Astrocyte of the cerebellum (primary cell): ENCODE results near the gene ANKRD31.
"Not testable (repeated sequence)": the region's sequence is repeated elsewhere in the genome, so short reads cannot be mapped to it uniquely, and the experiment has no call there.

ENCODE experiments used
- DNase-seq: peaks from one replicate; pipeline ENCODE4 v3.0.0-alpha.2; 2011; ENCODE audit warnings: low read depth
- H3K4me3 ChIP-seq: 2 replicates; pipeline ENCODE4 v1.5.1; 2011; ENCODE audit warnings: mild to moderate bottlenecking, low read depth, low read length, moderate library complexity
- CTCF ChIP-seq: IDR thresholded peaks from 2 replicates; pipeline ENCODE4 v1.5.1; 2012; ENCODE audit warnings: low read length, low read depth, moderate library complexity, mild to moderate bottlenecking; ENCODE audit errors: missing control alignments
- in situ Hi-C: cut with HindIII; loops from 2 replicates; pipeline ENCODE4 v1.10.0; 2017; ENCODE audit warnings: low sequenced_read_pairs

ANKRD31 gene

GRCh38 chr5:75192264-75192663 lies 44.4 kb downstream of the ANKRD31 start:
- in situ Hi-C loops = no loop called here
- DNase-seq = no peak
- TF ChIP-seq CTCF = no peak
- H3K4me3 ChIP-seq = no peak overlapping the region

- in situ Hi-C loops = no loop called here
- no peak for TF ChIP-seq CTCF
- no peak overlapping the region for H3K4me3 ChIP-seq
- DNase-seq = no peak
Measured at GRCh38 chr5:75190227-75190626, 46.5 kb downstream of the ANKRD31 start.

- H3K4me3 ChIP-seq = no peak overlapping the region
- in situ Hi-C loops = no loop called here
- no peak for DNase-seq
- no peak for TF ChIP-seq CTCF
Measured at GRCh38 chr5:75189353-75189752, 47.3 kb downstream of the ANKRD31 start.

- in situ Hi-C loops = no loop called here
- H3K4me3 ChIP-seq = no peak overlapping the region
- no peak for DNase-seq
- TF ChIP-seq CTCF = no peak
Measured at GRCh38 chr5:75185763-75186162, 50.9 kb downstream of the ANKRD31 start.

- in situ Hi-C loops, H3K4me3 ChIP-seq, DNase-seq: not testable (repeated sequence)
Measured at GRCh38 chr5:75176009-75176408, 60.7 kb downstream of the ANKRD31 start.

- in situ Hi-C loops, DNase-seq, H3K4me3 ChIP-seq: not testable (repeated sequence)
Measured at GRCh38 chr5:75174872-75175271, 61.8 kb downstream of the ANKRD31 start.

GRCh38 chr5:75169516-75169915 lies 67.2 kb downstream of the ANKRD31 start:
- no peak for DNase-seq
- no peak overlapping the region for H3K4me3 ChIP-seq
- no peak for TF ChIP-seq CTCF
- in situ Hi-C loops = no loop called here

GRCh38 chr5:75168026-75168735 lies 68.5 kb downstream of the ANKRD31 start:
- in situ Hi-C loops = no loop called here
- no peak overlapping the region for H3K4me3 ChIP-seq
- TF ChIP-seq CTCF = no peak

More at GRCh38 chr5:75168026-75168735, 68.5 kb downstream of the ANKRD31 start:
- no peak for DNase-seq
